GM21576 (cell line): ENCODE measurements around the gene POU3F3.

Experiments
- ATAC-seq: cut with Tn5 transposase; IDR thresholded peaks from one replicate; pipeline ENCODE4 v1.9.1; 2021; ENCODE audit warnings: mild to moderate bottlenecking, moderate library complexity; ENCODE audit not compliant: unreplicated experiment

Gene POU3F3

GRCh38 chr2:104846786-104847585, 6.9 kb upstream of the POU3F3 start:
- no peak for ATAC-seq

GRCh38 chr2:104847586-104848160, 6.2 kb upstream of the POU3F3 start:
- ATAC-seq, result no peak

GRCh38 chr2:104848526-104848925, 5.4 kb upstream of the POU3F3 start:
- no peak for ATAC-seq

GRCh38 chr2:104849101-104849500, 4.8 kb upstream of the POU3F3 start:
- no peak for ATAC-seq

- ATAC-seq, result no peak
These were observed 4.2 kb upstream of the POU3F3 start for GRCh38 chr2:104849618-104850141.

- ATAC-seq, result no peak
These were observed 3.3 kb upstream of the POU3F3 start for GRCh38 chr2:104850361-104851290.

GRCh38 chr2:104851291-104852089, 2.4 kb upstream of the POU3F3 start:
- ATAC-seq, result no peak

- ATAC-seq, result no peak
These were observed 1.7 kb upstream of the POU3F3 start for GRCh38 chr2:104852090-104852666.

- ATAC-seq, result no peak
These were observed 744 bp downstream of the POU3F3 start for GRCh38 chr2:104854498-104855220.

GRCh38 chr2:104855221-104856085, 1.5 kb downstream of the POU3F3 start:
- ATAC-seq, result no peak

- ATAC-seq, result no peak
These were observed 2.4 kb downstream of the POU3F3 start for GRCh38 chr2:104856086-104856972.

GRCh38 chr2:104856973-104857261, 3.0 kb downstream of the POU3F3 start:
- ATAC-seq, result no peak

- ATAC-seq, result no peak
These were observed 3.5 kb downstream of the POU3F3 start for GRCh38 chr2:104857262-104858005.

GRCh38 chr2:104858006-104858978, 4.4 kb downstream of the POU3F3 start:
- ATAC-seq, result no peak

- no peak for ATAC-seq
These were observed 5.4 kb downstream of the POU3F3 start for GRCh38 chr2:104859291-104859765.
